Activated CD4-positive, alpha-beta T cell treated with anti-CD3 and anti-CD28 coated beads, Interleukin-2, Interleukin-6, amounts not matched to agents 100 ng/mL and 50 ng/mL, durations not matched to agents 16 hours and 8 hours (primary cell): ENCODE data around the gene KLF6.

ENCODE experiments used
- DNase-seq: peaks from one replicate; pipeline ENCODE4 v3.0.0-alpha.2; 2020

The KLF6 gene

DNA sequence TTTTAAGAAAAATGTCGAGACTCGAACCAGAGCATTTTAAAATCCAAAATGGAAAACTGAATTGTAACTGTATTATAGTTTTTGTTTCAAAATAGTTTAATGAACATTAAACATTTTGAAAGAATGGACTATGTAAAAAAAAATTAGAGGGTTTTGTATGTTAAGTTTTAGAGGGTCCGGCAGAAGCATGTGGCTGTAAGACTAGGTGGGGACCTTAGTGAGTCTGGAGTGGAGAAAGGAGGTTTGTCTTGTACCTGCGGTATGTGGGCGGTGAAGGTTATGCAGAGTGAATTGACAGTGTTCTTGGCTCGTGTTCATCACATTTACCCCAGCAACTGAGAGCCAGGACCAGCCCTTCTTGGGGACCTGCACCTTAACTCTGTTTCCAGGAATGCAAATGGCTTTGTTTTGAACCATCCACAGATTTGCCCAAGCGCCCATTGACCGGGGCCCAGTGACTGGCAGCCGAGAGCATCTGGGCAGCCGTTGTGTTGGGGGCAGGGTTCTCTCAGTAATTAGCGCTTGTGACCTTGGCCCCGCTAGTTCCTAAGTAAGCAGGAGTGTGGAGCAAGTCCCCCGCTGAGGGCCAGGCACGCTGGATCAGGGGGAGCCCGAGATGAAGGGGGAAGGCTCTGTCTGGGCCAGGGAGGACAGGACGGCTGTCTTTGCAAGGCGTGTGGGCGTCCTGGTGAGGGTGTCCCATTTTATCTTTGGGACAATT, 1.4 kb upstream of the KLF6 start:
- no peak for DNase-seq

DNA sequence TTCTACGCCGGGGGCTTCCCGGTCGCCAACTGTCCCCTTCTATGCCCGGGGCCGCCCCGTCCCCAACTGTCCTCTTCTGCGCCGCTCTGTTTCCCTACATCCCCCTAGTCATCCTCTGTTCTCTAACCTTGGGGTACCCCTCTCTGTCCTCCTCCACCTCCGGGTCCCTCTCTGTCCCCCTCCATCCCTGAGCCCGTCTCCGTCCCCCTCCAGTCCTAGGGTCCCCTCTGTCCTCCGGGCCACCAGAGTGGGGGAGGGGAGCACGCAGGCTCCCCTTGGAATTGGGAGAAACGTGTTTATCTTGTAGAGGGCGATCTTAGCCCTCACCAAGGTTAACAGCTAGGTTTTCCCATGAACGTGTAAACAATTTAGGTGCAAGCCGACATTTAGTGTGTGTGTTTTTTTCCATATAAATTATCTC, 852 bp upstream of the KLF6 start:
- no peak for DNase-seq

DNA sequence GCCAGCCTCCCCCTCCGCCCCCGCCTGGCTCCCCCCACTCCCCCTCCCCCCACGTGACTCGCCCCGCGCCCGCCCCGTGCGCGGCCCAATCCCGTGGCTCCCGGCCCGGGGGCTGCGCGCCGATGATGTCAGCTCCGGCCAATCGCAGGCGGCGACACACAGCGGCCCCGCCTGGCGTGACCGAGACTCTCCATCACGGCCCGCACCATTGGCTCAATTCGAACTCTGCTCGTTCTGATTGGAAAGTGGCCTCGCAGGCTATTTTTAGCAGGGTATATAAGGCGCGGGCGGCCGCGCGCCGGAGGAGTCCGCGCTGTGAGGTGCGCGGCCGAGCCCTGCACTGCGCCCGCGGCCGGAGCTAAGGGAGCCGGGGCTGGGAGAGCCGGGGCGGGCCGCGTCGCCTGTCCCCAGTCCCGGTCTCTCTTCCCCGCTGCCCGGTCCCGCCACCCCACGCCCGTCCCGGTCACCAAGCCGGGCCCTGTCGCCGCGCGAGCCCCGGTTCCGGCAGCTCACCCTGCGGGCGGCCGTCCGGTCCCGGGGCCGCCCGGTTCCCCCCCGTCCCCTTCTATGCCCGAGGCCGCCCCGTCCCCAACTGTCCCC, 342 bp upstream of the KLF6 start:
- peak; percentile 100 for DNase-seq

DNA sequence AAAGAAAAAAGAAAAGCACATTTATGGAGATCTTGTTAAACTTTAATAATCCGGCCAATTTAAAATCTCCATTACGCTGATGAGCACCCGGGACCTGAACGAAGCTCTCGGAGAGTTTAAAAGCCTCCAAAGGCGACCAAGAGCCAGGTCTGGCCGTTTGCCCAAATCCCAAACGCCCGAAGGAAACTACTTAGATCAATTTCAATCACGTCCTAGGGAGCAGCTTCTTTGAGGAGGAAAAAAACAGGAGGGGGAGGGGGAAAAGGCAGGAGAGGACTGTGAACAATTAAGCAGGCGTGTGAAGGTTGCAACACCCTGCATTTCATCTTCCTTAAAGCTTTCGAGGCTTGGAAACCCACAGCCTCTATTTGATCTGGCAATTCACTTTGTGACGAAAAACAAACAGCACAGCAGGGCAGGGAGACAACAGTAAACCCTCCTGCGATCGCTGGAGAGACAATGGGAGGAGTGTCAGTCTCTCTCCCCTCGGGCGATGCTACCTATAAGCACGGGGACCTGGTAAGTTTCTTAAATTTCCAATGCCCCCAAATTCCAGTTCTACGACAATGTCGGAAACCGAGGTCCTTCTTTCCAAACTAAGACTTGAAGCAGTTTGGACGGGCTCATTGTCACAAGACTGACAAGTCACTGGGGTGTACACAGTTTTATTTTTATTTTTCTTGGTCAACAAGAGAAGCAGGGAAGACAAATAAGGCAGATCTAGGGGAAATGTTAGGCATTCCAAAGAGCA, 1.2 kb downstream of the KLF6 start:
- peak; percentile 48 for DNase-seq

DNA sequence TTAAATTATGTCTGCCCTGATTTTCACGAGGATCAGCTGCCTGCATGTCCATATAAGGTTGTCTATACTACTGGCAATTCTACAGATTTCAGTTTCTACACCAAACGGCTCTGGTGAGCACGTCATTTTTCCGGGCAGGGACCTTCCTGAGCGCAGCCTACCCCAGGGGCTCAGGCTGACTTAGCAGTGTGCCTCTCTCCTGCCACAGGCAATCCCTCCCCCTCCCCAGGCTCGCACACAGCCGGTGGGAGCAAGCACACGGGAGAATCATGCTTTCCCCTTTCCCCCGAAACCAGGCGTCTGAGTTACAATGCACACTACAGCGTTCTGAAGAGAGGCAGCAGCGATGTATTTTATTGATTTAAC, 1.7 kb downstream of the KLF6 start:
- DNase-seq = peak; percentile 88

DNA sequence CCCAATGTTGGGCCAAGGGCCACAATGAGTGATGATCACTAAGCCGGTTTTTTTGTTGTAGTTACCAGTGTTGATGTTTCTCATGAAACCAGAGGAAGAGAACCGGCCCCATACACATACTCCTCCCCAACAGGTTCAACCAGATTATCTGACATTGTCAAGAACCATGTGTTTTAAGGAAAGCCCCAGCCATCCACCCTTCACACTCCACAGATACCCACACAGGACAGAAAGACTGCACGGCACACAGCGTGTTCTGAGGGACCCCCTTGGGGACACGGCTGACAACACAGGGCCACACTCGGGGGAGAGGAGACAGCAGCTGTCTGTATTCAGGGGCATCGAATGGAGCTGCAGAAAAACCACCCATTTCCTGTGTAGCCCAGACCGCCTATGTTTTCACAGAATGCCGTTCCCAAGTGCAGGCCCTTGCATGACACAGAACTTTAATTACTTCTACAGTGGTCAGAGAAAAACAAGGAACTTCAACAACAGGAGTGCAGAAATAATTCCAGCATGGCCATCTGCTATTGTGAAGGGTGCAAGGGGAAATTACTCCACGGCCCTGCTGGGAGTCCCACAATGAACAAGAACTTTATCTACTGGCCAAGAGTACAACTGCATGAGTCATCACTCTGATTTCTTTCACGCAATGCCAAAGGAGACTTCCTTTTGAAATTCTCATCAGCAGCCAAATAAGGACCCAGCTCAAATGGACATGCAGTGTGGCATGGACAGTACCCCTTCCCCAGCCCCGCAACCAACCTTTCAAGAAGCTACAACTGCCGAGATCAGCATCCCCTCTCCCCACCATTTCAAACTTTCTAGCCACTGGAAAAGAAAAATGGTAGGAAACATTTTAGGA, 2.3 kb downstream of the KLF6 start:
- DNase-seq = peak; percentile 75

DNA sequence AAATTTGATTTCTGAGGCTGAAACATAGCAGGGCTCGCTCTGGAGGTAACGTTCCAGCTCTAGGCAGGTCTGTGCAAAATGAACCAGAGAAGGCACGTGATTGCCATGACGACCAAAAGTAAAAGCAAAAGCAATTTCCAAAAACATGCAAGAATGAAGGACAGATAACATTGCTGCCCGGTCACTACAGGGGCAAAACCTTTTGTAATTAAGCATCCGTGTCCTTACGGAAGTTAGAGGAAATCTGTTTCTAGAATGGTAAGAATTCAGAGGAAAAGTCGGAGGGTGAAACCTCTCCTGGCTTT, 2.9 kb downstream of the KLF6 start:
- DNase-seq = no peak

DNA sequence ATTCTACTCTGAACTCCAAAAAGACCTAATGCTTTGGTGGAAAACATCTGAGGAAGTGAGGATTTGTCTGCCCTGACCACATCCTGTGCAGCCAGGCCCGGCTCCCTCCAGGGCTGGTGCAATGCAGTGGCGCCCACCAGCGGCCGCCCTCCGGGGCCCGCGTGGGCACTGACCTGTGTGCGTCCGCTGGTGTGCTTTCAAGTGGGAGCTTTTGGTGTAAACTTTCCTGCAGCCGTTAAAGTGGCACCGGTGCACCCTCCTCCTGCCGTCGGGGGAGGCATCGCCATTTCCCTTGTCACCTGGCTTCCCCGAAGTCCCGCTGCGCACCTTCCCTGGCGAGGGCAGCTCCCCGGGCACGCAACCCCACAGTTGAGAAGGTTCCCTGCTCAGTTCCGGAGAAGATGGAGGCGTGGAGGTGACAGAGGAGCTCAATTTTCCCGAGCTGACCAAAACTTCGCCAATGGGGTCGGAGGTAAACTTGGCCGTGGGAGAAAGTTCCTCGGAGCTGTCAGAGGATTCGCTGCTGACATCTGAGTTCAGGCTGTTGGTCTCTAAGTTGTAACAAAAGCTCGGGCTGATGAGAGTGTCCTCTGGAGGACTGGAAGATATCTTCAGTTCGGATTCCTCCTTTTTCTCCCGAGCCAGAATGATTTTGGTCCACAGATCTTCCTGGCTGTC, 3.4 kb downstream of the KLF6 start:
- DNase-seq = peak; percentile 73

DNA sequence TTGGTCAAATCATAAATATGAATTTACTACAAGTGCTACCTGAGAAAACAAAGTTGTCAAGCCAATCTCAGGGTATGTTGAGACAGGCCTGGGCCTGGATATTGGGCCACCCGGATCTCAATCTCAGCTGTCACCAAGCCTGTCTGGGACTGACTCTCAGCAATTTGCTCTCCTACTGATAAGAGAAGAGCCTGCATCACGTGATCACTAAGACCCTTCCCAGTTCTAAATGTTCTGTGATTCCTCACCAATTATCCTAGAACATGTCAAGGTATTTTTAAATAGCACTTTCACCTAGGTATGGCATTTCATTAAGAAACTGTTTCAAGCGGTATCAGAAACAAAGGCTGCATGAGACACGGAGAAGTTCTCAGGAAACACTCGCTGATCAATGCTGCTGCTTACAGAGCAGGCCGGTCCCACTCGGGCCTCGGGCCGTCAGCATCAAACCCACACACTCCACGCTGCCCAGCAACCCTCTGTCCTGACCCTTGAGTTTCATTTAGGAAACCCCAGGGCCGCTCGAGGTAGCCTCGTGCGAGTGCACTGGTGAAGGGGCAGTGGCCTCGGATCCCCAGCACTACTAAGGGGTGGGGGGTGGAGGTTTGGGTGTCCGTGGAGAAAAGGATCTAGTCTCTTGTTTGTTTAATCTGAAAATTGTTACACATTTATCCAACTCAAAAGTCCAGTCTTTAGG, 4.1 kb downstream of the KLF6 start:
- no peak for DNase-seq

DNA sequence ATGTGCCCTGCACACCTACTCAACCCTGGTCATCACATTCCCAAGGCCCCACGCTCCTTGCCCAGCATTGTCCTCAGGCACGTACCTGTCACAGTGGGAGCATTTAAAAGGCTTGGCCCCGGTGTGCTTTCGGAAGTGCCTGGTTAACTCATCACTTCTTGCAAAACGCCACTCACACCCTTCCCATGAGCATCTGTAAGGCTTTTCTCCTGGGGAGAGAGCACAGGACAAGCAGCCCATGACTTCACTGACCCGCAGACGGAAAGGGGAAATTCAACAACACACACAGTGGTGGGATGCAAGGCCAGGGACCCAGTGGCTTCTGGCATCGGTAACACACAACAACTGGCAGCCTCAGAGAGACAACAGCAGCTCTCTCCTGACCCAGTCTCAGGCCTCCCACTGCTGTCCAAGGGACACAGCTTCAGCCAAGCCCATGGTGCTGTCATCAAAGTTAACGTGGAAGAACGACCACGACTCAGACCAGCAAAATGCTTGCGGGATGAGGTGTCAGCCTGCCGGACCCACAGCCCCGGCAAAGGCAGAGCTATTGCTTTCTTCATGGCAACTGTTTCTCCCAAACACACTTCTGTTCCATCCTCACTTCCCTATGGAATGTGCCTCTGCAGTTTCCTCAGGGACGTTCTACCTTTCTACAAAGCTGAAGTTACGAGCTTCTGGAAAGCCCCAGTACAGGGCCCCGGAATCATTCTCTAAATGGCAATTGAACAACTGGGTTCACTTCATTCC, 4.8 kb downstream of the KLF6 start:
- no peak for DNase-seq

DNA sequence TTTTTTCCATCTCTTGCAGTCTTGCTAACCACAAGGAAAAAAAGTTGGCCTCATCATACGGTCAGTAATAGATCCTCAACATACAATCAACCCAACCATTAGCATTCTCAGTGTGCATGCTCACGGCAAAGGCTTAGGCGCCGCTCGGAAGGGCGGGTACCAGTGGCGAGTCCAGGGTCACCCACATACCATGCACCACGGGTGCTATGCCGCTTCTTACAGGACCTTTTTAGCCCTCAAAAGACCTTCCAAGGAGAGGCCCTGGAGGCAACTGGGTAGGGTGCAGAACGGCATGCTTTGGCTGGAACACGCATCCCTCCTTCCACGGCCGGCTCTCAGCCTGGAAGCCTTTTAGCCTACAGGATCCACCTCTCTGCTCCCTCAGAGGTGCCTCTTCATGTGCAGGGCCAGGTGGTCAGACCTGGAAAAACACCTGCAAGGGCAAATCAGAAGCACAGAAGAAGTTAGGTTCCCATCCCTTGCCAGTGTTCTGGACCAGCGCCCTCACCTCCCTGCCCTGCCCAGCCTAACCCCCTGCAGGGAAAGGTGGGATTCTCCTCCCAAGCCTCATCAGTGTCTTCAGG, 5.8 kb downstream of the KLF6 start:
- no peak for DNase-seq

DNA sequence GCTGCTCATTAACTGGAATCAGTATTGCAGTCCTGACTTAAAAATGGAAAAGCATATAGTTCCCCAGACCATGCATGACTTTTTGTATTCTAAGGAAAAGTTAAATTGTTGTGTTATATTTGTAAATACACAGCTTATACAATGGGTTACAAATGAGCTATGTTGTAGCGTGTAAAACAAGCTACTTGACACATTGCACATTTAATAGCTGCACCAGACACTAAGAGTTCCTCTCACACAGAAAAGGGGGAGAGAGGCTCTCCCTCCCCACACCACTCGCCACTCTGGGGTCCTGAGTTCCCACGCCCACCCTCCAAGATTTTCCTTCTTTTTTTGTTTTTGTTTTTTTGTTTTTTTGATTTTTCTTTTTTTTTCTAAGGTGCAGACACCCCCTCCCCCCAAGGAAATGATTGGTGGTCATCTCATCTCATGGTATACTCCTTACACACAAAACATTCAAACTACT, 6.3 kb downstream of the KLF6 start:
- no peak for DNase-seq

DNA sequence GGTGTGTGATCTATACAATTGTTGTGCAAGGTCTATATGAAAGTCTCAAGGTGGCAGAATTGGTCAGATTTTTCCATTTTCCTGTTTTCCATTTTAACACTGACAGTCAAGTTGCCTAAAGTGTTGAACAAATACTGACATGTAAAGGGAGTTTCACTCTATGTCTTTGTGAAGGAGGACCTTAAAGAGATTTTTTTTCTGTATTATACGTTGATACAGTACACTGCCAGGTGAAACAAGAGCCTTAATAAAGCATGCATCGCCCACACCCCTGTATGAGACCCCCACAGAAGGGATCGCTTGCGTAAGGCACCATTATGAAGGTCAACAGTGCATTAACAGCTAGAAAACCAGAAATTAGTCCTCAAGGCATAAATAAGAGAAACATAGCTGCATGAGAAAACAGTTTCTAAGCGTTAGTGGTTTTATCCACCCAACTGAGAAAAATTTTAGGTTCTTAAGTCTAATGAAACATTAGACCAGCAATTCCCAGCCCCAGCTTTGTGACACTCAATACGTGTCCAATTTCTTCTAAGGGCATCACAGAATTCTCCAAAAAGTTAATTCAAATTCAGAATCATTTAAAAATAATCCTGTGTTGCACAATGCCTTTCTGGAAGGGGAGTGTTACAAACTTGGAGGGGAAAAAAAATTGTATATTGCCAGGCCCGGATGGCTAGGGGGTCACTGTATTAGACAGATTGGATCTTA, 6.9 kb downstream of the KLF6 start:
- no peak for DNase-seq

DNA sequence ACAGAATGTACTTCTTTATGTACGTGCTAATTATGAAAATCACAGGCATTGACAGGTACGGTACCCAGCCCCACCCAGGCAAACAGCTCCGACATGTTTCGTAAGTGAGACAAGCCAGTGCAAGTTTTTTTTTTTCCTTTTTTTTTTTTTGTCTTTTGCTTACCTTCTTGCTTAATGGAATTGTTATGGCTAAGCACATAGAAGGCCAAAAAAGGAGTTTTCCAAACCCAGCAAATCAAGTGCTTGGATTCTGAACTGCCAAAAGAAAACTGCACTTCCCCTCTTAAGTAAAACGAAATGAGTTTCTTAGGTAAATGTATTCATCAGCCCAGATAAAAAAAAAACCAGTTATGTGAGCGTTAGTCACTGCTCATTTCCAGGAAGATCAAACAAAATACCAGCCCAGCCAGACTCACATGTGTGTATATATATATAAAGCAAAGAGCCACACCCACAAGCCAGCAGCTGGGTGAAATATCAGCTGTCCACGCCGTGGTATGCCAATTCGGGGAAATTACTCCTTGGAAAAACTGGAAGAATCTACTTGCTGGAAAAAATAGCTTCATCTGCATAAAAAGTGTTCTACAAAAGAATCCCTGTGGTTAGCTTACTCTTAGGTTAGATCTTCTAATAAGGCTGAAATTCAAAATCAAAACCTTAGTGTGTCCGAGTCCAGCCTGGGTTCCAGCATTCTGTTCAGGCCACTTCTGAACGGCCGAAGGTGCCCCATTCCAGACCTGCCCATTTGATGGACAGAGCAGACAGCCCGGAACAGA, 8.0 kb downstream of the KLF6 start:
- DNase-seq = peak; percentile 76

DNA sequence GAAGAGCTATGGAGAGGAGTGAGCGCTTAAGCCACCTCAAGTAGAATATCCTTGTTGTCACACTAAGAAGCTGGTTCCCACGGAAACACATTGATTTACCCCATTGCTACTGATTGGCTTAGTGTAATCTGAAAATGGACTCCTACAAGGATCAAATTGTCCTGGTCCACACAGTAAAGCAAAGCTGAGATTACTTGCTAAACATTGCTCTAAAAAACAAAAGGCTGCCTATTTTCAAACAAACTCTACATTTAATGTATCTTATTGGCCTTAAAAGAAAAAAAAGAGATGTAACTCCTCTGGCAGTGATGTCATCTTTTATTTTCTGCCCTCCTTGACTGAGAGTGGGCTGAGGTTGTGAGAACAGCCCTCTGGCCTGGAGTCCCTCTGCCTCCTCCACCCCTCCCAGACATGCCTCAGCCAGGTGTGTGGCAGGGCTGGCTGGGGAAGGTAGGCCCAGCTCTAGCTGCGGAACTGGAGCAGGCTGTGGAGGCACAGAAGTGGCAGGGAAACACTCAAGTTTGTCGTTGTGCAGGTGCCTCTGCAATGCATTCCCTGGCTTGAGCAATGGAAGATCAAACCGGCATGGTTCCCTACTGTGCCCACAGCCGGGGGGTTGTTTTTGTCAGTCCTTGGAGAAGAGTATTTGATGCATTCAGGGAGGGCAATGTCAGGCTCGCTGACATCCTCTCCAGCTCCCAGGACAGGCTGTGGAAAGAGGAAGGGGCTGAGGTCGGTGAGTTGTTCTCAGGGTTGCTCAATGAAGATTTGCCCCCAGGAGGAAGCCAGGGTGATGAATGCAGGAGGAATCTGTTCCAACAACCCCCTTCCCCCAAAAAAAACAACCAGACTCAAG, 9.1 kb downstream of the KLF6 start:
- no peak for DNase-seq

DNA sequence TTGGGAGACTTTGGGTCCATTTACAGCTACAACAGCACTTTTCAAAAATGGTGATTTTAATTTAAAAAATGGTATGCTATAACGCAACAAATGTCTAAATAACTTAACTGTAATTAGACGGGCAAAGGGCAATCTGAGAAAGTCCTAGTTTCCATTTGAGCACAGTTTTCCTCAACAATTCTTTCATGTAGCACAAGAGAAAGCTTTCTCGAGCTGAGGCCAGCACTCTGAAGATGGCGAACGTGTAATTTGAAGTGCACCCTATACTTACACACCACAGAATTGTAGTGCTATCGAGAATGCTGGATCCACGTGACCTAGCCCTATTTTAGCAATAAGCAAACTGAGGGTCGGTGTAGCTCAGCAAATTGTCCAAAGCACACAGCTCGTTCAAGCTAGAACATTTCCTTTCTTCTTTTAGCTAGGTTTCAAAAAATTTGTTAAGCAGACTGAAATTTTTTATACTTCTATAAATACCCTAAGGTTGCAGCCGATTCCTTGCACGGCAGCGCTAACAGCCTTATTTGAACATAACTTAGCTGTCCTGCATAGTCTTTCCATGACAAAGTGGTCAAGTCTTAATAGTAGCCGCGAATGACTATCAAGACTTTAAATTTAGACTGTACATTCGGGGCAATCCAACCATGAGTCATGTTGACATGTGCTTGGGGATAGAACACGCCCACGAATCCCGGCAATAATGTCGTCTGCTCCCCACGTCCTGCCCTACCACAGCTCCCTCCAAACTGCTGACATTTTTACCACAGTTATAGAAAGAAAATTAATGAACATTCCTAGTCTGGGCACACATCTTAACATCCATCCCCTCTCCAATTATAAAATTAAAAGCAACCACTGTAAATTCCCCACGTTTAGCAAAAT, 10.0 kb downstream of the KLF6 start:
- DNase-seq = no peak
